WERI-Rb-1 (cell line): ENCODE measurements around the gene ARPC5L.

Experiments
- DNase-seq: peaks from one replicate; pipeline ENCODE4 v3.0.0-alpha.2; 2020
- H3K27ac ChIP-seq: fragments of 250-450 bp; sonication (Bioruptor Pico); 2 replicates; pipeline ENCODE4 v1.5.1; 2020; ENCODE audit warnings: mild to moderate bottlenecking, moderate library complexity
- H3K27me3 ChIP-seq: fragments of 250-450 bp; sonication (Bioruptor Pico); 2 replicates; pipeline ENCODE4 v1.5.1; 2021; ENCODE audit warnings: mild to moderate bottlenecking, low read depth, moderate library complexity; ENCODE audit not compliant: insufficient read depth, severe bottlenecking
- H3K36me3 ChIP-seq: fragments of 250-450 bp; sonication (Bioruptor Pico); 2 replicates; pipeline ENCODE4 v1.5.1; 2020; ENCODE audit warnings: mild to moderate bottlenecking, moderate library complexity
- H3K4me3 ChIP-seq: 2 replicates; pipeline ENCODE4 v1.5.1; 2011; ENCODE audit warnings: low read depth, mild to moderate bottlenecking, control low read depth, low read length
- H3K9me3 ChIP-seq: fragments of 250-450 bp; sonication (Bioruptor Pico); 2 replicates; pipeline ENCODE4 v1.5.1; 2021; ENCODE audit warnings: mild to moderate bottlenecking, moderate library complexity; ENCODE audit not compliant: severe bottlenecking
- CTCF ChIP-seq: IDR thresholded peaks from 2 replicates; pipeline ENCODE4 v1.5.1; 2011; ENCODE audit warnings: low read depth, mild to moderate bottlenecking, control low read depth, inconsistent platforms, low read length

ARPC5L gene

GRCh38 chr9:124815601-124816000 is 46.3 kb upstream of the ARPC5L start:
- no peak for TF ChIP-seq CTCF
- Histone ChIP-seq H3K9me3 (no peaks in the 10 kb centered on the region), H3K27me3 (no peaks in the 10 kb centered on the region), H3K36me3 (peaks cover 5% of the 10 kb centered on the region), H3K27ac (peak overlapping the region; percentile 93), H3K4me3 (no peak overlapping the region)
- no peak for DNase-seq

GRCh38 chr9:124818431-124819281 is 43.3 kb upstream of the ARPC5L start:
- peak overlapping the region; percentile 88 for H3K27ac ChIP-seq
- H3K36me3 ChIP-seq, result no peaks in the 10 kb centered on the region
- no peaks in the 10 kb centered on the region for H3K9me3 ChIP-seq
- peak; percentile 84 for DNase-seq
- no peaks in the 10 kb centered on the region for H3K27me3 ChIP-seq
- H3K4me3 ChIP-seq, result no peak overlapping the region
- peak; percentile 34 for TF ChIP-seq CTCF

GRCh38 chr9:124820698-124821623 is 41.0 kb upstream of the ARPC5L start:
- no peak for TF ChIP-seq CTCF
- peak; percentile 90 for DNase-seq
- H3K4me3 ChIP-seq, result no peak overlapping the region
- H3K9me3 ChIP-seq, result no peaks in the 10 kb centered on the region
- no peaks in the 10 kb centered on the region for H3K27me3 ChIP-seq
- peak overlapping the region; percentile 88 for H3K27ac ChIP-seq
- H3K36me3 ChIP-seq, result no peaks in the 10 kb centered on the region

- no peak overlapping the region for H3K27ac ChIP-seq
- H3K27me3 ChIP-seq, result no peaks in the 10 kb centered on the region
- H3K36me3 ChIP-seq, result no peaks in the 10 kb centered on the region
- DNase-seq, result no peak
- TF ChIP-seq CTCF, result no peak
- peaks cover 15% of the 10 kb centered on the region for H3K9me3 ChIP-seq
- no peak overlapping the region for H3K4me3 ChIP-seq
Measured at GRCh38 chr9:124828489-124829333, 33.2 kb upstream of the ARPC5L start.

- Histone ChIP-seq H3K36me3 (no peaks in the 10 kb centered on the region), H3K9me3 (peaks cover 15% of the 10 kb centered on the region), H3K27ac (no peak overlapping the region), H3K4me3 (no peak overlapping the region), H3K27me3 (no peaks in the 10 kb centered on the region)
- no peak for TF ChIP-seq CTCF
- DNase-seq, result no peak
Measured at GRCh38 chr9:124829334-124829669, 32.6 kb upstream of the ARPC5L start.
